H1 (cell line): Measurements from ENCODE around the gene SPN. TPM values are rescaled to one million over a fixed set of nuclear protein-coding genes. Genes with fewer than 3 reads are reported as not detected.
A peak's percentile ranks its signal among the peaks of the same experiment; 100 is the strongest.

ENCODE experiments used
- CTCF ChIA-PET: fragments of 300-600 bp; sonication (Branson Sonifier 250); formaldehyde crosslinking; loops from one replicate; lab custom pipeline; 2021; ENCODE audit not compliant: partially characterized antibody; lab: Charles Lee
- POLR2A ChIA-PET: fragments of 300-600 bp; sonication (Branson Sonifier 250); formaldehyde crosslinking; loops from one replicate; lab custom pipeline; 2021; ENCODE audit warnings: inconsistent platforms; ENCODE audit not compliant: partially characterized antibody; lab: Charles Lee
- DNase-seq, 2 experiments: peaks; one replicate each; pipeline versions ENCODE4 v3.0.0 to v3.0.0-alpha.2; 2010 to 2022; ENCODE audit warnings: low spot score in 2 of 2, low read depth in 1 of 2, mixed read lengths in 1 of 2
- FAIRE-seq: peaks from 2 replicates; lab custom pipeline; 2011; peaks lifted over from hg19 to GRCh38; lab: Jason Lieb, UNC
- H2AFZ ChIP-seq: 2 replicates; pipeline ENCODE4 v1.8.1; 2012; ENCODE audit warnings: low read length, inconsistent platforms
- H2AK5ac ChIP-seq: 2 replicates; pipeline ENCODE4 v1.6.1; 2013; ENCODE audit warnings: low read depth, low read length
- H2BK120ac ChIP-seq: replicated peaks from 2 replicates; pipeline ENCODE3; 2013; ENCODE audit warnings: low read depth, low read length, inconsistent platforms
- H2BK12ac ChIP-seq: 2 replicates; pipeline ENCODE4 v1.6.1; 2013; ENCODE audit warnings: low read depth, low read length
- H2BK15ac ChIP-seq: 2 replicates; pipeline ENCODE4 v1.6.1; 2013; ENCODE audit warnings: low read length
- H2BK20ac ChIP-seq: 2 replicates; pipeline ENCODE4 v1.6.1; 2013; ENCODE audit warnings: low read length
- H2BK5ac ChIP-seq: 2 replicates; pipeline ENCODE4 v1.6.1; 2013; ENCODE audit warnings: low read depth, low read length
- H3K14ac ChIP-seq: 2 replicates; pipeline ENCODE4 v1.6.1; 2013; ENCODE audit warnings: inconsistent platforms; ENCODE audit not compliant: insufficient read length
- H3K18ac ChIP-seq: 2 replicates; pipeline ENCODE4 v1.6.1; 2013; ENCODE audit warnings: low read length; ENCODE audit errors: extremely low read depth
- H3K23ac ChIP-seq: 2 replicates; pipeline ENCODE4 v1.6.1; 2013; ENCODE audit warnings: inconsistent platforms; ENCODE audit not compliant: insufficient read length
- H3K23me2 ChIP-seq: 2 replicates; pipeline ENCODE4 v1.6.1; 2013; ENCODE audit warnings: low read depth, low read length
- H3K27ac ChIP-seq: 2 replicates; pipeline ENCODE4 v1.6.1; 2011; ENCODE audit warnings: low read depth, low read length, inconsistent platforms
- H3K27me3 ChIP-seq, 4 experiments: replicated peaks in 1 of 4; 1 replicate in 1 of 4; 2 replicates in 3 of 4; pipeline versions ENCODE4 v1.6.1 to v1.8.1; 2011 to 2013; ENCODE audit warnings: low read length in 3 of 4, mild to moderate bottlenecking in 3 of 4, inconsistent platforms in 2 of 4, mixed read lengths in 2 of 4, moderate library complexity in 1 of 4; ENCODE audit not compliant: control insufficient read depth in 3 of 4, insufficient read depth in 3 of 4; ENCODE audit errors: extremely low read depth in 1 of 4
- H3K36me3 ChIP-seq, 4 experiments: 2 replicates each; pipeline versions ENCODE4 v1.6.1 to v1.8.1; 2011 to 2013; ENCODE audit warnings: mild to moderate bottlenecking in 4 of 4, low read length in 3 of 4, moderate library complexity in 2 of 4, control low read depth in 1 of 4, inconsistent platforms in 1 of 4; ENCODE audit not compliant: insufficient read depth in 4 of 4, control insufficient read depth in 2 of 4
- H3K4ac ChIP-seq: replicated peaks from 2 replicates; pipeline ENCODE3; 2013; ENCODE audit warnings: low read length, low read depth, mixed read lengths, inconsistent platforms; ENCODE audit not compliant: insufficient read length
- H3K4me1 ChIP-seq, 4 experiments: replicated peaks in 1 of 4; 1 replicate in 1 of 4; 2 replicates in 3 of 4; pipeline versions ENCODE4 v1.6.1 to v1.8.1; 2011 to 2013; ENCODE audit warnings: low read length in 3 of 4, inconsistent platforms in 2 of 4, mixed read lengths in 1 of 4; ENCODE audit not compliant: insufficient read depth in 4 of 4, control insufficient read depth in 3 of 4
- H3K4me2 ChIP-seq, 2 experiments: 2 replicates each; pipeline versions ENCODE4 v1.6.1 to v1.8.1; 2011 to 2013; ENCODE audit warnings: low read depth in 2 of 2, low read length in 2 of 2, control low read depth in 1 of 2, inconsistent platforms in 1 of 2, mild to moderate bottlenecking in 1 of 2; ENCODE audit not compliant: insufficient read depth in 1 of 2
- H3K4me3 ChIP-seq, 4 experiments: fragments of 200-600, 300-600 bp in 1 of 4; sonication (generic), shearing (Covaris generic), sonication (Bioruptor Twin) in 1 of 4; 2 replicates each; pipeline versions ENCODE4 v1.5.1 to v1.8.1; 2011 to 2016; ENCODE audit warnings: low read length in 4 of 4, low read depth in 3 of 4, control low read depth in 2 of 4, inconsistent platforms in 2 of 4, mild to moderate bottlenecking in 2 of 4, mixed read lengths in 1 of 4, moderate library complexity in 1 of 4; ENCODE audit not compliant: insufficient read depth in 2 of 4; ENCODE audit errors: extremely low read depth in 1 of 4
- H3K56ac ChIP-seq: replicated peaks from 2 replicates; pipeline ENCODE3; 2013; ENCODE audit warnings: low read depth, mild to moderate bottlenecking, mixed read lengths, low read length, inconsistent platforms; ENCODE audit not compliant: insufficient read length
- H3K79me1 ChIP-seq: 2 replicates; pipeline ENCODE4 v1.6.1; 2013; ENCODE audit warnings: low read depth, low read length, control low read depth
- H3K79me2 ChIP-seq, 2 experiments: 2 replicates each; pipeline versions ENCODE4 v1.6.1 to v1.8.1; 2012 to 2013; ENCODE audit warnings: low read length in 2 of 2, mild to moderate bottlenecking in 2 of 2, inconsistent platforms in 1 of 2; ENCODE audit not compliant: insufficient read depth in 2 of 2, control insufficient read depth in 1 of 2
- H3K9ac ChIP-seq, 4 experiments: replicated peaks in 1 of 4; 1 replicate in 1 of 4; 2 replicates in 3 of 4; pipeline versions ENCODE4 v1.6.1 to v1.8.1; 2011 to 2013; ENCODE audit warnings: low read depth in 3 of 4, low read length in 3 of 4, control low read depth in 2 of 4, mild to moderate bottlenecking in 2 of 4, moderate library complexity in 2 of 4, inconsistent platforms in 1 of 4; ENCODE audit errors: extremely low read depth in 1 of 4
- H3K9me3 ChIP-seq, 2 experiments: 2 replicates each; pipeline versions ENCODE4 v1.6.1 to v1.8.1; 2012 to 2013; ENCODE audit warnings: mild to moderate bottlenecking in 2 of 2, moderate library complexity in 2 of 2, control low read depth in 1 of 2, inconsistent platforms in 1 of 2, low read depth in 1 of 2, low read length in 1 of 2, mixed read lengths in 1 of 2; ENCODE audit not compliant: insufficient read depth in 2 of 2
- H4K20me1 ChIP-seq, 2 experiments: replicated peaks in 1 of 2; 2 replicates each; pipeline versions ENCODE3 to v1.8.1; 2011 to 2013; ENCODE audit warnings: inconsistent platforms in 2 of 2, low read length in 2 of 2, mild to moderate bottlenecking in 1 of 2; ENCODE audit not compliant: insufficient read depth in 2 of 2, control insufficient read depth in 1 of 2
- H4K5ac ChIP-seq: 2 replicates; pipeline ENCODE4 v1.6.1; 2013; ENCODE audit warnings: low read length, low read depth, mixed read lengths, inconsistent platforms; ENCODE audit not compliant: insufficient read length
- H4K8ac ChIP-seq: 2 replicates; pipeline ENCODE4 v1.8.0; 2013; ENCODE audit warnings: mild to moderate bottlenecking, moderate library complexity, low read length, inconsistent platforms; ENCODE audit not compliant: insufficient read depth; ENCODE audit errors: extremely low read depth
- H4K91ac ChIP-seq: replicated peaks from 2 replicates; pipeline ENCODE3; 2013; ENCODE audit warnings: low read length, mixed read lengths, inconsistent platforms; ENCODE audit not compliant: insufficient read length
- CBX8 ChIP-seq: fragments of 300-800, 300-1000 bp; sonication (generic); IDR thresholded peaks from 2 replicates; pipeline ENCODE4 v1.7.1; 2016; ENCODE audit warnings: low read depth, low read length, borderline replicate concordance
- EZH2 ChIP-seq: fragments of 200-600 bp; sonication (generic); IDR thresholded peaks from 2 replicates; pipeline ENCODE4 v1.7.1; 2012; ENCODE audit warnings: low read depth, mild to moderate bottlenecking, moderate library complexity, low read length, inconsistent platforms; ENCODE audit not compliant: severe bottlenecking
- GABPA ChIP-seq: IDR thresholded peaks from 2 replicates; pipeline ENCODE4 v1.6.1; 2011; ENCODE audit warnings: mild to moderate bottlenecking, low read length, moderate library complexity, borderline replicate concordance; ENCODE audit not compliant: insufficient read depth
- KDM4A ChIP-seq: IDR thresholded peaks from one replicate; pipeline ENCODE4 v1.7.1; 2012; ENCODE audit warnings: low read depth, mild to moderate bottlenecking, moderate library complexity, low read length, inconsistent platforms; ENCODE audit not compliant: severe bottlenecking
- SAP30 ChIP-seq: fragments of 300-600 bp; sonication (generic); IDR thresholded peaks from 2 replicates; pipeline ENCODE4 v1.7.1; 2012; ENCODE audit warnings: low read length, moderate library complexity, mild to moderate bottlenecking, inconsistent platforms; ENCODE audit not compliant: insufficient read depth, insufficient replicate concordance
- SIX5 ChIP-seq: IDR thresholded peaks from 2 replicates; pipeline ENCODE4 v1.6.1; 2011; ENCODE audit warnings: mild to moderate bottlenecking, low read depth, low read length
- TAF1 ChIP-seq: IDR thresholded peaks from 2 replicates; pipeline ENCODE4 v1.6.1; 2011; ENCODE audit warnings: mild to moderate bottlenecking, low read depth, low read length
- TCF12 ChIP-seq: IDR thresholded peaks from 2 replicates; pipeline ENCODE4 v1.6.1; 2011; ENCODE audit warnings: low read depth, mild to moderate bottlenecking, low read length
- TEAD4 ChIP-seq: IDR thresholded peaks from 2 replicates; pipeline ENCODE4 v1.6.1; 2012; ENCODE audit warnings: low read depth, low read length, inconsistent platforms, mixed read lengths
- YY1 ChIP-seq: IDR thresholded peaks from 2 replicates; pipeline ENCODE4 v1.6.1; 2011; ENCODE audit warnings: low read depth, mild to moderate bottlenecking, low read length
- WGBS, 2 experiments: shearing (Covaris generic) in 1 of 2; methylation state at CpG; one replicate each; pipeline versions ENCODE4 v1.1.6 to v1.1.7; 2013 to 2015; ENCODE audit warnings: low lambda C conversion rate in 2 of 2, mixed read lengths in 2 of 2, inconsistent platforms in 1 of 2, low coverage in 1 of 2, missing lambda C conversion rate in 1 of 2; ENCODE audit not compliant: insufficient replicate concordance in 2 of 2, insufficient coverage in 1 of 2, insufficient read length in 1 of 2; ENCODE audit errors: extremely low coverage in 1 of 2, missing lambda C conversion rate in 1 of 2; 5-methylcytosine and 5-hydroxymethylcytosine counted together
- polyA plus RNA-seq, 7 experiments: library from polyadenylated mRNA; depleted of rRNA in 3 of 7; stranded (reverse) in 5 of 7; unstranded in 2 of 7; fragments of >200 nt in 5 of 7; fragments of 200-250 nt in 2 of 7; gene quantifications; 1 replicate in 5 of 7; 2 replicates in 1 of 7; 4 replicates in 1 of 7; pipeline versions ENCODE4 v1.2.1 to v1.2.3, GENCODE V29; 2011 to 2013; ENCODE audit warnings: missing spikeins in 2 of 7, mixed read lengths in 2 of 7
- total RNA-seq: library from RNA; stranded (reverse); fragmentation: NEBNext Ultra II Directional; extraction: Animal tissue kit (Norgen Biotek cat#: 25700); gene quantifications from 2 replicates; pipeline ENCODE4 v1.2.1, GENCODE V29; 2021
- TF ChIP-seq, protein P1 (sequence below): IDR thresholded peaks from 2 replicates; pipeline ENCODE4 v1.6.1; 2011; ENCODE audit warnings: low read depth, mild to moderate bottlenecking, low read length; ENCODE audit not compliant: insufficient read depth

SPN gene
- total and polyA plus RNA-seq, 2 of the 8 experiments (the other 6 are each of a cell fraction or from before 2014, with no cell fraction given): 1.5 to 1.8 TPM

DNA sequence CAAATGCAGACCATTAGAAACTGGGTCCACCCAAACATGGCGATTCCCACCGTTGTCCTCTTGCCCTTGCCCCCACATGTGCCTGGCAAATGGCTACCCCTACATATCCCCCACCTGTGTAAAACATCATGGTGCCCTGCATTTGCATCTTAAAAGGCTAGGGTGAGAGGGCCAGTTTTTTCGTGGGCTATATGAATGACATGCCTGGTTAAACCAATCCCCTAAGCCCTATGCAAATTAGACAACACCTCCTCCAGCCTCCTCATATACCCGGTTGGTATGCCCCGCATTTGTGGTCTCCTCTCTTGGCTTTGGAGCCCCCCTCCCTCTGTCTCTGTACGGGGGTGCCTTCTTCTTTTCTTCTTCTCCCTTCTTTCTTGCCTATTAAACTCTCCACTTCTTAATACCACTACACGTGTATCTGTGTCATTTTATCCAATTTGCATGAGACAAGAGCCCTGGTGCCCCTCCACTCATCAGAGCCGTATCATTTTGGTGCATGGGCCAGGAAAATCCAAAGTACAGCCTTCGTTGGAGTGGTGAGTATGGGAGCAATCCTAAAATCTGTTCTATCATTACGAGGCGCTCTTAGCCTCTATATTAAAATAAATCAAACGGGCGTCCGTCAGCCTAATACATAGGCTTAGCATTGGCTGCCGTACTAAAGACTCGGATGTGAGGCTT lies 46.0 kb downstream of the SPN start:
- peaks cover 3% of the 10 kb centered on the region; the same call in 1 of the 2 replicates for H3K79me1 ChIP-seq
- H3K9me3 ChIP-seq: no peaks in the 10 kb centered on the region
- H2AK5ac ChIP-seq: peak overlapping the region; percentile 91
- H4K91ac ChIP-seq: peak overlapping the region; percentile 92
- H2BK5ac ChIP-seq: peak overlapping the region; percentile 74
- peaks cover 5 to 33% (median 11%) of the 10 kb centered on the region in 4 experiments for H3K36me3 ChIP-seq
- no peak overlapping the region for H4K8ac ChIP-seq
- H3K18ac ChIP-seq: peak overlapping the region; percentile 94
- H3K23me2 ChIP-seq: peaks cover 3% of the 10 kb centered on the region; the same call in 1 of the 2 replicates
- ChIA-PET POLR2A (interaction anchor here (0.6 to 20.4 kb wide), 26 partner anchors 9 to 356 kb away, joined by 3 to 490 read pairs (median 6); partner anchors contain the start of genes HIRIP3, KIF22, PAGR1 and QPRT), CTCF (interaction anchor here (0.6 to 1.7 kb wide), 4 partner anchors 9 to 20 kb away, joined by 3 to 11 read pairs (median 4); no protein-coding TSS in a partner anchor)
- H2BK12ac ChIP-seq: peak overlapping the region; percentile 53; the same call in 1 of the 2 replicates
- H3K14ac ChIP-seq: peak overlapping the region; percentile 4
- peak overlapping the region; percentile 87 to 99 (median 94) for H3K9ac ChIP-seq
- peaks cover 3 to 5% of the 10 kb centered on the region in 2 experiments for H4K20me1 ChIP-seq
- FAIRE-seq (peak; percentile 83), DNase-seq (peak; percentile 73 to 87)
- H3K56ac ChIP-seq: peak overlapping the region; percentile 95
- peak overlapping the region; percentile 91 for H3K27ac ChIP-seq
- H3K4me1 ChIP-seq: peaks cover 0 to 7% (median 2%) of the 10 kb centered on the region in 4 experiments; a peak in 1 of 7 replicates
- H3K27me3 ChIP-seq: no peaks in the 10 kb centered on the region
- 0% methylated on average over 16 of the region's 16 CpGs; no CpG with 5 or more reads in 1 of the 2 experiments for WGBS, 2 experiments
- H4K5ac ChIP-seq: peak overlapping the region; percentile 93
- H2BK20ac ChIP-seq: no peak overlapping the region
- peak overlapping the region; percentile 82 for H3K4ac ChIP-seq
- peaks cover 10 to 43% of the 10 kb centered on the region in 2 experiments for H3K79me2 ChIP-seq
- peak overlapping the region; percentile 9; the same call in 1 of the 2 replicates for H2BK15ac ChIP-seq
- H3K4me3 ChIP-seq: peak overlapping the region; percentile 65 to 99 (median 74)
- H2BK120ac ChIP-seq: peak overlapping the region; percentile 16
- no peak overlapping the region for H3K23ac ChIP-seq
- peak overlapping the region; percentile 60 to 67 for H3K4me2 ChIP-seq
- H2AFZ ChIP-seq: no peak overlapping the region
- TF ChIP-seq YY1: peak; percentile 96
- no peak for TF ChIP-seq KDM4A
- TF ChIP-seq SAP30: peak; percentile 28
- TF ChIP-seq TEAD4: no peak; the same call in 1 of the 2 replicates
- TF ChIP-seq, protein P1, sequence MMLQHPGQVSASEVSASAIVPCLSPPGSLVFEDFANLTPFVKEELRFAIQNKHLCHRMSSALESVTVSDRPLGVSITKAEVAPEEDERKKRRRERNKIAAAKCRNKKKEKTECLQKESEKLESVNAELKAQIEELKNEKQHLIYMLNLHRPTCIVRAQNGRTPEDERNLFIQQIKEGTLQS: no peak
- no peak for TF ChIP-seq EZH2
- no peak for TF ChIP-seq CBX8
- peak; percentile 91 for TF ChIP-seq TAF1
- TF ChIP-seq GABPA: no peak
- TF ChIP-seq TCF12: 0 out of 2 replicates have a peak, but pooled peaks have one; percentile 33
- no peak for TF ChIP-seq SIX5
